Ishikawa (cell line): ENCODE data around the gene AHR.

Source experiments
- CEBPB ChIP-seq: IDR thresholded peaks from 2 replicates; pipeline ENCODE4 v1.6.1; 2012
- CREB1 ChIP-seq: IDR thresholded peaks from 2 replicates; pipeline ENCODE4 v1.6.1; 2012; ENCODE audit warnings: low read depth
- EGR1 ChIP-seq: IDR thresholded peaks from 2 replicates; pipeline ENCODE4 v1.6.1; 2012
- EP300 ChIP-seq: IDR thresholded peaks from 2 replicates; pipeline ENCODE4 v1.6.1; 2012; ENCODE audit warnings: borderline replicate concordance
- FOXM1 ChIP-seq: IDR thresholded peaks from 2 replicates; pipeline ENCODE4 v1.6.1; 2012; ENCODE audit warnings: low read depth, borderline replicate concordance
- MAX ChIP-seq: IDR thresholded peaks from 2 replicates; pipeline ENCODE4 v1.6.1; 2012
- NFIC ChIP-seq: IDR thresholded peaks from 2 replicates; pipeline ENCODE4 v1.6.1; 2012
- RAD21 ChIP-seq: IDR thresholded peaks from 2 replicates; pipeline ENCODE4 v1.6.1; 2012; ENCODE audit warnings: low read depth
- REST ChIP-seq: IDR thresholded peaks from 2 replicates; pipeline ENCODE4 v1.6.1; 2012; ENCODE audit warnings: low read depth, mild to moderate bottlenecking
- TAF1 ChIP-seq: IDR thresholded peaks from 2 replicates; pipeline ENCODE4 v1.6.1; 2012; ENCODE audit warnings: low read depth, mild to moderate bottlenecking
- TCF12 ChIP-seq: IDR thresholded peaks from 2 replicates; pipeline ENCODE4 v1.6.1; 2012; ENCODE audit warnings: low read depth
- TEAD4 ChIP-seq: IDR thresholded peaks from 2 replicates; pipeline ENCODE4 v1.6.1; 2012
- USF1 ChIP-seq: IDR thresholded peaks from 2 replicates; pipeline ENCODE4 v1.6.1; 2012
- YY1 ChIP-seq: IDR thresholded peaks from 2 replicates; pipeline ENCODE4 v1.6.1; 2012; ENCODE audit warnings: low read depth
- ZBTB7A ChIP-seq: IDR thresholded peaks from 2 replicates; pipeline ENCODE4 v1.6.1; 2012; ENCODE audit warnings: low read depth

The AHR gene

GRCh38 chr7:17384400-17384799 lies 85.9 kb downstream of the AHR start:
- TF ChIP-seq TEAD4 (no peak), NFIC (no peak), CREB1 (no peak), USF1 (no peak), CEBPB (no peak), ZBTB7A (no peak), EGR1 (no peak), TCF12 (no peak), TAF1 (no peak), MAX (no peak), RAD21 (no peak)

GRCh38 chr7:17385612-17386011 lies 87.2 kb downstream of the AHR start:
- TF ChIP-seq TEAD4: no peak
- TF ChIP-seq TAF1: no peak
- no peak for TF ChIP-seq FOXM1
- TF ChIP-seq EGR1: no peak
- no peak for TF ChIP-seq EP300
- no peak for TF ChIP-seq CREB1

GRCh38 chr7:17390392-17390791 lies 91.9 kb downstream of the AHR start:
- TF ChIP-seq TAF1: no peak

GRCh38 chr7:17391366-17391765 lies 92.9 kb downstream of the AHR start:
- TF ChIP-seq YY1: no peak
- TF ChIP-seq NFIC: no peak
- TF ChIP-seq FOXM1: no peak
- no peak for TF ChIP-seq TEAD4
- TF ChIP-seq CEBPB: no peak
- no peak for TF ChIP-seq USF1
- TF ChIP-seq EGR1: no peak
- no peak for TF ChIP-seq ZBTB7A
- no peak for TF ChIP-seq REST
- TF ChIP-seq EP300: no peak
- no peak for TF ChIP-seq TCF12
- TF ChIP-seq CREB1: no peak

GRCh38 chr7:17392846-17393245 lies 94.4 kb downstream of the AHR start:
- TF ChIP-seq YY1 (no peak), TEAD4 (no peak), MAX (no peak), EP300 (no peak), ZBTB7A (no peak), USF1 (no peak), CEBPB (no peak), RAD21 (no peak), EGR1 (no peak), FOXM1 (no peak), REST (no peak), TAF1 (no peak), CREB1 (no peak), NFIC (no peak), TCF12 (no peak)
